Cerebellar cortex (tissue), 1 donor: Measurements from ENCODE around the gene COL18A1.
"Not testable (repeated sequence)": the region's sequence is repeated elsewhere in the genome, so short reads cannot be mapped to it uniquely, and the experiment has no call there.

Experiments used
- DNase-seq: peaks from one replicate; pipeline ENCODE4 v3.0.0-alpha.2; 2015; ENCODE audit warnings: low spot score

The COL18A1 gene

GRCh38 chr21:45404730-45405270 lies at the start of gene COL18A1:
Gene COL18A1, plus strand, starts transcription at chr21:45405165. Its CDS starts 66 bp downstream, at chr21:45405231.
- DNase-seq, result no peak

- no peak for DNase-seq
Observed at GRCh38 chr21:45355573-45355972, 49.4 kb upstream of the COL18A1 start.

- DNase-seq, result no peak
Observed at GRCh38 chr21:45356251-45356650, 48.7 kb upstream of the COL18A1 start.

- no peak for DNase-seq
Observed at GRCh38 chr21:45356653-45357435, 48.1 kb upstream of the COL18A1 start.

GRCh38 chr21:45357436-45358260 lies 47.3 kb upstream of the COL18A1 start:
- no peak for DNase-seq

GRCh38 chr21:45358261-45358670 lies 46.7 kb upstream of the COL18A1 start:
- no peak for DNase-seq

GRCh38 chr21:45358711-45359310 lies 46.2 kb upstream of the COL18A1 start:
- no peak for DNase-seq

GRCh38 chr21:45359451-45360217 lies 45.3 kb upstream of the COL18A1 start:
- no peak for DNase-seq

GRCh38 chr21:45361033-45361997 lies 43.6 kb upstream of the COL18A1 start:
- peak; percentile 52 for DNase-seq

GRCh38 chr21:45362077-45362747 lies 42.8 kb upstream of the COL18A1 start:
- no peak for DNase-seq

- no peak for DNase-seq
Observed at GRCh38 chr21:45362748-45363145, 42.2 kb upstream of the COL18A1 start.

GRCh38 chr21:45363272-45363671 lies 41.7 kb upstream of the COL18A1 start:
- not testable (repeated sequence) for DNase-seq

GRCh38 chr21:45363921-45364467 lies 41.0 kb upstream of the COL18A1 start:
- peak; percentile 58 for DNase-seq

- no peak for DNase-seq
Observed at GRCh38 chr21:45364468-45365185, 40.3 kb upstream of the COL18A1 start.

- DNase-seq, result no peak
Observed at GRCh38 chr21:45365186-45365607, 39.8 kb upstream of the COL18A1 start.

GRCh38 chr21:45365608-45366241 lies 39.2 kb upstream of the COL18A1 start:
- no peak for DNase-seq

- no peak for DNase-seq
Observed at GRCh38 chr21:45366476-45366875, 38.5 kb upstream of the COL18A1 start.

- DNase-seq, result no peak
Observed at GRCh38 chr21:45366931-45367401, 38.0 kb upstream of the COL18A1 start.
